SU-DHL-6 (cell line): Measurements from ENCODE around the gene PHRF1.

ENCODE experiments used
- H2AFZ ChIP-seq: fragments of 200-600 bp; sonication (generic); 2 replicates; pipeline ENCODE4 v1.6.1; 2014; ENCODE audit warnings: low read depth, mild to moderate bottlenecking, moderate library complexity, mixed read lengths, antibody characterized with exemption, low read length; ENCODE audit not compliant: severe bottlenecking
- H3F3A ChIP-seq: fragments of 200-600 bp; shearing (Covaris generic); 2 replicates; pipeline ENCODE4 v1.6.0; 2016; ENCODE audit warnings: antibody characterized with exemption, mild to moderate bottlenecking; ENCODE audit not compliant: insufficient read depth
- H3K27ac ChIP-seq: fragments of 200-600 bp; sonication (generic); 2 replicates; pipeline ENCODE4 v1.5.1; 2016; ENCODE audit warnings: low read depth, mild to moderate bottlenecking, low read length, moderate library complexity, mixed read lengths
- H3K27me3 ChIP-seq: fragments of 200-600 bp; sonication (generic), shearing (Covaris generic); 2 replicates; pipeline ENCODE4 v1.6.0; 2014; ENCODE audit warnings: mild to moderate bottlenecking, low read length
- H3K36me3 ChIP-seq: fragments of 200-600 bp; sonication (generic); 2 replicates; pipeline ENCODE4 v1.6.1; 2014; ENCODE audit warnings: mild to moderate bottlenecking, low read length, mixed read lengths
- H3K4me2 ChIP-seq: fragments of 300-600, 200-600 bp; shearing (Covaris generic), sonication (generic); 2 replicates; pipeline ENCODE4 v1.6.0; 2014; ENCODE audit warnings: low read length, low read depth, mild to moderate bottlenecking; ENCODE audit not compliant: poor library complexity, severe bottlenecking
- H3K4me3 ChIP-seq: fragments of 200-600 bp; sonication (generic); 2 replicates; pipeline ENCODE4 v1.5.1; 2014; ENCODE audit warnings: antibody characterized with exemption, low read length, mild to moderate bottlenecking, mixed read lengths; ENCODE audit not compliant: insufficient read depth, poor library complexity, severe bottlenecking
- H3K79me2 ChIP-seq: fragments of 200-600 bp; sonication (generic); 2 replicates; pipeline ENCODE4 v1.6.1; 2014; ENCODE audit warnings: mild to moderate bottlenecking, low read length, moderate library complexity; ENCODE audit not compliant: insufficient read depth
- H3K9ac ChIP-seq: fragments of 200-600 bp; sonication (generic); 2 replicates; pipeline ENCODE4 v1.7.0; 2014; ENCODE audit warnings: mild to moderate bottlenecking, low read length
- H3K9me2 ChIP-seq: fragments of 200-600 bp; sonication (generic); replicated peaks from 2 replicates; pipeline ENCODE4 v1.6.1; 2014; ENCODE audit warnings: low read length; ENCODE audit not compliant: insufficient read depth
- H3K9me3 ChIP-seq: fragments of 200-600 bp; sonication (generic); 2 replicates; pipeline ENCODE4 v1.6.1; 2014; ENCODE audit warnings: low read length, mixed read lengths; ENCODE audit not compliant: insufficient read depth
- H4K20me1 ChIP-seq: fragments of 200-600 bp; sonication (generic); 2 replicates; pipeline ENCODE4 v1.6.1; 2014; ENCODE audit warnings: low read depth, mild to moderate bottlenecking, antibody characterized with exemption, low read length, moderate library complexity, mixed read lengths
- EZH2phosphoT487 ChIP-seq: fragments of 200-600 bp; sonication (generic), shearing (Covaris generic); conservative IDR thresholded peaks from 2 replicates; pipeline ENCODE4 v1.6.1; 2018; ENCODE audit warnings: mild to moderate bottlenecking, antibody characterized with exemption, low read length, moderate library complexity, mixed read lengths
- TF ChIP-seq, protein P1 (sequence below): fragments of 200-600 bp; sonication (generic); IDR thresholded peaks from one replicate; pipeline ENCODE4 v1.5.1; 2017; ENCODE audit warnings: antibody characterized with exemption, mild to moderate bottlenecking, low read length, moderate library complexity; ENCODE audit not compliant: insufficient read depth, poor library complexity, severe bottlenecking

The PHRF1 gene

GRCh38 chr11:541433-541885, 34.8 kb upstream of the PHRF1 start:
- no peak overlapping the region for H2AFZ ChIP-seq

DNA sequence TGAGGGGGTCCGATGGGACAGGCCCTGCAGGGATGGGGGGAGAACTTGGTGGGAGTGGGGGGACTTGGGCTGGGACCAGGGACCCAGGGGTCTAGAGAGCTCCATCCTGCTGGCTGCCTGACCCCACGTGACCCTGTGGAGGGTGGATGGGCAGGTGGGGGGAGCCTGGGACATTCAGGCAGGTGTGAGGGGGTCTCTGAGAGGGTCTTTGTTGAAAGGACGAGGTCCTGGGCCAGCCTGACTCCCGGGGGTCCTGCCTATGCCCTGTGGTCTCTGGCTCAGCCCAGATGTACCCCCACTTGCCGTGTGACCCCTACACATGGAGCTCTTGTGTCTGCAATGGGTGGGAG, 31.5 kb upstream of the PHRF1 start:
- Histone ChIP-seq H3K9ac (no peak overlapping the region), H4K20me1 (no peaks in the 10 kb centered on the region), H3K27ac (no peak overlapping the region), H3K9me2 (no peaks in the 10 kb centered on the region), H3K4me3 (no peak overlapping the region), H3K4me2 (no peak overlapping the region), H3K9me3 (no peaks in the 10 kb centered on the region), H2AFZ (no peak overlapping the region), H3F3A (no peaks in the 10 kb centered on the region), H3K79me2 (no peaks in the 10 kb centered on the region), H3K27me3 (no peaks in the 10 kb centered on the region), H3K36me3 (no peaks in the 10 kb centered on the region)
- TF ChIP-seq, protein P1, sequence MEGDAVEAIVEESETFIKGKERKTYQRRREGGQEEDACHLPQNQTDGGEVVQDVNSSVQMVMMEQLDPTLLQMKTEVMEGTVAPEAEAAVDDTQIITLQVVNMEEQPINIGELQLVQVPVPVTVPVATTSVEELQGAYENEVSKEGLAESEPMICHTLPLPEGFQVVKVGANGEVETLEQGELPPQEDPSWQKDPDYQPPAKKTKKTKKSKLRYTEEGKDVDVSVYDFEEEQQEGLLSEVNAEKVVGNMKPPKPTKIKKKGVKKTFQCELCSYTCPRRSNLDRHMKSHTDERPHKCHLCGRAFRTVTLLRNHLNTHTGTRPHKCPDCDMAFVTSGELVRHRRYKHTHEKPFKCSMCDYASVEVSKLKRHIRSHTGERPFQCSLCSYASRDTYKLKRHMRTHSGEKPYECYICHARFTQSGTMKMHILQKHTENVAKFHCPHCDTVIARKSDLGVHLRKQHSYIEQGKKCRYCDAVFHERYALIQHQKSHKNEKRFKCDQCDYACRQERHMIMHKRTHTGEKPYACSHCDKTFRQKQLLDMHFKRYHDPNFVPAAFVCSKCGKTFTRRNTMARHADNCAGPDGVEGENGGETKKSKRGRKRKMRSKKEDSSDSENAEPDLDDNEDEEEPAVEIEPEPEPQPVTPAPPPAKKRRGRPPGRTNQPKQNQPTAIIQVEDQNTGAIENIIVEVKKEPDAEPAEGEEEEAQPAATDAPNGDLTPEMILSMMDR = no peak
- no peak for TF ChIP-seq EZH2phosphoT487

More at GRCh38 chr11:541433-541885, 34.8 kb upstream of the PHRF1 start:
- H3K27me3 ChIP-seq = no peaks in the 10 kb centered on the region
- H3F3A ChIP-seq = peaks cover 6% of the 10 kb centered on the region
- H3K79me2 ChIP-seq = no peaks in the 10 kb centered on the region
- no peaks in the 10 kb centered on the region for H3K9me2 ChIP-seq
- no peak overlapping the region for H3K4me2 ChIP-seq
- H3K36me3 ChIP-seq = no peaks in the 10 kb centered on the region
- H3K9me3 ChIP-seq = no peaks in the 10 kb centered on the region
- no peak overlapping the region for H3K9ac ChIP-seq
- no peak overlapping the region for H3K27ac ChIP-seq
- TF ChIP-seq, protein P1 = no peak
- no peak for TF ChIP-seq EZH2phosphoT487
- H3K4me3 ChIP-seq = no peak overlapping the region
- no peaks in the 10 kb centered on the region for H4K20me1 ChIP-seq

- Histone ChIP-seq H2AFZ (no peak overlapping the region), H3K4me2 (no peak overlapping the region), H3K36me3 (no peaks in the 10 kb centered on the region), H3K9me3 (no peaks in the 10 kb centered on the region), H3K27me3 (no peaks in the 10 kb centered on the region), H3K4me3 (no peak overlapping the region), H3K27ac (no peak overlapping the region), H4K20me1 (no peaks in the 10 kb centered on the region), H3K9me2 (no peaks in the 10 kb centered on the region), H3K9ac (no peak overlapping the region), H3K79me2 (no peaks in the 10 kb centered on the region), H3F3A (no peaks in the 10 kb centered on the region)
- no peak for TF ChIP-seq EZH2phosphoT487
- TF ChIP-seq, protein P1 = no peak
Observed at GRCh38 chr11:545171-545570, 31.1 kb upstream of the PHRF1 start.
